Kidney capillary endothelial cell (primary cell): ENCODE results near the gene E2F2.
"Not testable (repeated sequence)": the region's sequence is repeated elsewhere in the genome, so short reads cannot be mapped to it uniquely, and the experiment has no call there.

Experiments
- DNase-seq: peaks from one replicate; pipeline ENCODE4 v3.0.0-alpha.2; 2018; ENCODE audit warnings: low spot score

The E2F2 gene

DNA sequence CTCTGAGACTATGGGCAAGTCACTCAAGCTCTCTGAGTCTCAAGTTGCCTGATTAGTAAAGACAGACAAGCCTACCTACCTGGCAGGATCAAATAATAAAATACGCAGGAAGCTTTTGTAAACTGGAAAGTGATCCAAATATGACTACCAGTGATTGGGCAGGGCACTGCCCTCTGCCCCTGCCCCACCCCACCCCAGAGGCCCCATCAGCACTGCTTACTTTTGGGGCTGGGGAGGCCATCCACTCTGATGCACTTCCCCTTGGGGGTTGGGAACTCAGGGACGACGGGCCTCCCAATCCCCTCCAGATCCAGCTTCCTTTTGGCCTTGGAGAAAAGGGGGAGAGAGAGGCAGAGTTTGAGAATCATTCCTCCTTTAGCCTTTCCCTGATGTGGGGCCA lies 6.9 kb downstream of the E2F2 start:
- DNase-seq, result no peak

DNA sequence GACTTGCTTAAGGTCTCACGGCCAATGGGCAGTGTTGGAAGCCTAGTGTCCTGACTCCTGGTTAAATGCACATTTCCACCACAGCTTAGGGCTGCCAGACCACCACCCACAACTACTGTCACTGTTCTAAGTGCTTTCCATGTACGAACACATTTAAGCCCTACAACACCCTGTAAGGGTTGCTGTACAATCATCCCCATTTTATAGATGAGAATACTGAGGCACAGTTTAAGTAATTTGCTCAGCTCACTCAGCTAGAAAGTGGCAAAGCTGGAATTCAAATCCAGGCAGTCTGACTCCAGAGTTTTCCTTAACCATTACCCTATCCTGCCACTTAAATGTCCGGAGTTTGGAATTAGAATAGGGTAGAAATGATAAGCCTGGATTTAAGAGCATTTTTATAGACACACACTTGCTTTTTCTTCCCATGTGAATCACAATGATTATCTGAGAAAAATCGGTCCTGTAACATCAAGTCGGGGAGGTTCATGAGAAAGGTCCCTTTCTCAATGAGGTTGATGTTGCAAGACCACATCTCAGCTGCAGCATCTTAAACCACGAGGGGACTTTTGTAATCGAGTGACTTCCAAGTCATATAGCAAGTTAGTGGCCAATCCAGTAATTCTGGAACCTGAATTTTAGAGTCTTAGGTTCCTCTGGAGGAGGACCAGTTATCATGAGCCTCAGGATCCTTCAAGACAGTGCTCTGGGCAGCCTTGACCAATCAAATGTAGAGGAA lies 8.6 kb downstream of the E2F2 start:
- DNase-seq, result no peak

DNA sequence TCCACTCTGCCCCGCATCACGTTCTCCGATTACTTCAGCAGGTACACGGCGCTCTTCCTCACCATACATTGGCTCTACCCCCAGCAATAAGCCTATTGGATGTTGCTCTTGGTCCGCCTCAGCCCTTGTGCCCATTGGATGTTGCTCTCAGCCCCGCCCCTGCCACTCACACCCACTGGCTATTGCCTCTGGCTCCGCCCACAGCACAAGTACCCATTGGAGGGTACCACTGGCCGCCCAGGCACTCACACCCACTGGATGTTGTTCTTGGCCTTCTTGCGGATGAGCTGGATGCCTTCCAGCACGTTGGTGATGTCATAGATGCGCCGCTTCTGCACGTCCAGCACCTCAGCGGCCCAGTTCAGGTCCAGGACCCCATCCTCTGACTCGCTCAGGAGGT lies 9.4 kb downstream of the E2F2 start:
- DNase-seq, result no peak

DNA sequence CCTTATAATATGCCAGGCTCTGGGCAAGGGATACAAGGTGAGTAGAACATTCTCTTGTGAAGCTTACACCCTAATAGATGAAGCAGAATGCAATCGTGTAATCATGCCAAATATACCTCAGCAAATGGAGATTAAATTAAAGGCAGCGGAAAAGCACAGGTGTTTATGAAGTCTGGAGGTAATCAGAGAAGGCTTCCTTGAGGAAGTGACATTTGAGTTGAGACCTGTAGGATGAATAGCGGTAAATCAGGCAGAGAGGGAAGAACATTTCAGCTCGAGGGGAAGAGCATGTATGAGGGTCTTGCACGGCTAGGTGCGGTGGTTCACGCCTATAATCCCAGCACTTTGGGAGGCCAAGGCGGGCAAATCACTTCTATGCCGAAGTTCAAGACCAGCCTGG lies 13.5 kb downstream of the E2F2 start:
- no peak for DNase-seq

DNA sequence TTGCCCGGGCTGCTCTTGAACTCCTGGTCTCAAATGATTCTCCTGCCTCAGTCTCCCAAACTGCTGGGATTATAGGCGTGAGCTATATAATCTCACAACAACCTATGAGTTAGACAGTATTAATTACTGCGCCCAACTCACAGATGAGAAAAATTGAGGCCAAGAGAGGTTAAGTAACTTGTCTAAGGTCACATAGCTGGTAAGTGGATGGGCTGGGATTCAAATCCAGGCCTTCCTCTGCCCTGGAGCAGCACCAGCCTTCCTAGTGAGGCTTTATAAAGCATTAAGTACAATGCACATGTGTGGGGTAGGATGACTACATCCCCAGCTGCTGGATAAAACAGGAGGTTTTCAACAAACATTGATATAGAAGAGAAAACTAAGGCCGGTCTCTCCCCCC lies 15.1 kb downstream of the E2F2 start:
- DNase-seq, result no peak

GRCh38 chr1:23514111-23514679 lies 16.8 kb downstream of the E2F2 start:
- no peak for DNase-seq

DNA sequence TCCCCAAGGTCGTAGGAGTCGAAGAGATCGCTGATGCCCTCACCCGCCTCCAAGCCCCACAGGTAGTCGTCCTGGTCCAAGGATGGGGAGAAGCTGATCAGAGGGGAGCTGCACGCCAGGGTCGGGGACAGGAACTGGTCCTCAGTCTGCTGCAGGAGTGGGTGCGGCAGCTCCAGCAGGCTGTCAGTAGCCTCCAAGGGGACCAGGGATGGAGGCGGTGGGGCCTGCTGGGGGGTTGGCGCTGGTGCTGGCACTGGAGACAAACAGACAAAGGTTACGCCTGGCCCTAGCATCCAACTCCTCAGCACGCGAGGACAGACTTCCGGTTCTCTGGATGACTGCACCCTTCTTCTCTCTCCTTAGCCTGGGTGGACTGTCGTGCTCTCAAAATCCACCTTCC lies 21.1 kb downstream of the E2F2 start:
- DNase-seq, result no peak

DNA sequence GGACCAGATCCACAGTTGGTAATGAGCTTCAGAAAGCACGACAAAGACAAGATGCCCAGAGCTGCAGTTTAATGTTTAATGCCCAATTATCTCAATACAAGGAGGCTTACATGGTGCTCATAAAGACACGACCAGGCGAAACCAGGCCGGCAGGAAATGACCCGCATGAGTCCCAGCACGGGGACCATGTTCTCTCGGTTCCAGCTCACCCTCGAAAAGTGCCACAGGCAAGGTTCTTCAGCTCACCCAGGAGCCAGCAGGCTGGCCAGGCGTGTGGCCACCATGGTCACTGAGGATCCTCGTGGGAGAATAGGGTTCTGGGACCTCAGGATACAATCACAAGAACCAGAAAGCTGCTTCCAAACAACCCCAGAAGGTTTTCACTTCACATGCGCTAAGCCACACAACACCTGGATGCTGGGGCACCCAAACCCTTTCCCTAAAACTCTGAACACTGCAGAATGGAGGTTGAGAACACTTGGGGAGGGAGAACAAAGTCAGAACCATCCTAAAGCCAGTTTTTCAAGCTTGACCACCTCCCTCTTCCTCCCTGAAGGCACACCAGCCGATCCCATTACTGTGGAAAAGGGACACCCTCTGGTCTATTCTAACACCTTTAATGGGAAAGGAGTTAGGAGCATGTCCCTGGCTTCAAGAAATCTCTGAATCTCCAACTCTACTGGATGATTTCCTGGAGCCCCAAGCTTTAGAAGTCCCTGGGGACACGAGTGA lies 24.5 kb downstream of the E2F2 start:
- no peak for DNase-seq

- DNase-seq, result no peak
Measured at GRCh38 chr1:23505851-23506250, 25.2 kb downstream of the E2F2 start.

DNA sequence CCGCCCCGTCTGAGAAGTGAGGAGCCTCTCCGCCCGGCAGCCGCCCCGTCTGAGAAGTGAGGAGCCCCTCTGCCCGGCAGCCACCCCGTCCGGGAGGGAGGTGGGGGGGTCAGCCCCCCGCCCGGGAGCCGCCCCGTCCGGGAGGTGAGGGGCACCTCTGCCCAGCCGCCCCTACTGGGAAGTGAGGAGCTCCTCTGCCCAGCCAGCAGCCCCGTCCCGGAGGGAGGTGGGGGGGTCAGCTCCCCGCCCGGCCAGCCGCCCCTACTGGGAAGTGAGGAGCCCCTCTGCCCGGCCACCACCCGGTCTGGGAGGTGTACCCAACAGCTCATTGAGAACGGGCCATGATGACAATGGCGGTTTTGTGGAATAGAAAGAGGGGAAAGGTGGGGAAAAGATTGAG lies 26.9 kb downstream of the E2F2 start:
- not testable (repeated sequence) for DNase-seq

GRCh38 chr1:23502951-23503350 lies 28.1 kb downstream of the E2F2 start:
- DNase-seq, result no peak

GRCh38 chr1:23500466-23500865 lies 30.6 kb downstream of the E2F2 start:
- DNase-seq, result no peak

GRCh38 chr1:23497777-23498439 lies 33.1 kb downstream of the E2F2 start:
- DNase-seq, result no peak

- DNase-seq, result no peak
Measured at GRCh38 chr1:23496490-23497181, 34.4 kb downstream of the E2F2 start.

DNA sequence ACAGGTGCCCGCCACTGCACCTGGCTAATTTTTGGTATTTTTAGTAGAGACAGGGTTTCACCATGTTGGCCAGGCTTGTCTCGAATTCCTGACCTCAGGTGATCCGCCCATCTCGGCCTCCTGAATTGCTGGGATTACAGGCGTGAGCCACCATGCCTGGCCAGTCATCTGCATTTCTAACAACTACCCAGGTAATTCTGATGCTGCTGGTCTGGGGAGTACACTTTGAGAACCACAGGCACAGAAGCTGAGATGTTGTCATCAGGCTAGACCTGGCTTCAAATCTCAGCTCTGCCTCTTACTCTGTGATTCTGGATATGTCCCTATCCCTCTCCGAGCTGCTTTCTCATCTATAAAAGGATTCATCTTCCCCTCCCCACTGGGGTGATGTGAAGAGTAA lies 36.2 kb downstream of the E2F2 start:
- DNase-seq, result not testable (repeated sequence)

DNA sequence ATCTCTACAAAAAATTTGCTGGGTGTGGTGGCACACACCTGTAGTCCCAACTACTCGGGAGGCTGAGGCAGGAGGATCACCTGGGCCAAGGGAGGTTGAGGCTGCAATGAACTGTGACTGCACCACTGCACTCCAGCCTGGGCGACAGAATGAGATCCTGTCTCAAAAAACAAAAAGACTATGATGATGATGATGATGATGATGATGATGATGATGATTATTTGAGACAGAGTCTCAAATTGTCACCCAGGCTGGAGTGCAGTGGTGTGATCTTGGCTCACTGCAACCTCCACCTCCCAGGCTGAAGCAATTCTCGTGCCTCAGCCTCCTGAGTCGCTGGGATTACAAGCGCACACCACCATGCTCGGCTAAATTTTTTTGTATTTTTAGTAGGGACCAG lies 38.3 kb downstream of the E2F2 start:
- not testable (repeated sequence) for DNase-seq

DNA sequence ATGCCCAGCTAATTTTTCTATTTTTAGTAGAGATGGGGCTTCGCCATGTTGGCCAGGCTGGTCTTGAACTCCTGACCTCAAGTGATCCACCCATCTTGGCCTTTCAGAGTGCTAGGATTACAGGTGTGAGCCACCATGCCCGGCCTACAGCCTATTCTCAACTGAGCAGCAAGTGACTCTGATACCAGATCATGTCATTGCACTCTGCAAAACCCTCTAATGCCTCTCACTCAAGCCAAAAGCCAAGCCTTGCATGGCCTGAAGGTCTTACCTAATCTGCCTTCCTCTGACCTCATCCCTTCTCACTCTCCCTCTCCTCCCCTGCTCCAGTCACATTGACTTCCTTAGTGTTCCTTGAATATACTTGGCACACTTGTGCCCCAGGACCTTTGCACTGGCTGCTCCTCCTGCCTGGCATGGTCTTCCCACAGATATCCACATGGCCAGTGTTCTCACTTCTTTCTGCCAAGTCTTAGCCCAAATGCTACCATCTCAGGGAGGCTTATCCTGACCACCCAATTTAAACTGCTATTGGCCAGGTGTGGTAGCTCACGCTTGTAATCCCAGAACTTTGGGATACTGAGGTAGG lies 38.8 kb downstream of the E2F2 start:
- DNase-seq, result no peak

GRCh38 chr1:23489842-23490241 lies 41.2 kb downstream of the E2F2 start:
- no peak for DNase-seq

GRCh38 chr1:23485002-23485332 lies 46.1 kb downstream of the E2F2 start:
- DNase-seq, result no peak

DNA sequence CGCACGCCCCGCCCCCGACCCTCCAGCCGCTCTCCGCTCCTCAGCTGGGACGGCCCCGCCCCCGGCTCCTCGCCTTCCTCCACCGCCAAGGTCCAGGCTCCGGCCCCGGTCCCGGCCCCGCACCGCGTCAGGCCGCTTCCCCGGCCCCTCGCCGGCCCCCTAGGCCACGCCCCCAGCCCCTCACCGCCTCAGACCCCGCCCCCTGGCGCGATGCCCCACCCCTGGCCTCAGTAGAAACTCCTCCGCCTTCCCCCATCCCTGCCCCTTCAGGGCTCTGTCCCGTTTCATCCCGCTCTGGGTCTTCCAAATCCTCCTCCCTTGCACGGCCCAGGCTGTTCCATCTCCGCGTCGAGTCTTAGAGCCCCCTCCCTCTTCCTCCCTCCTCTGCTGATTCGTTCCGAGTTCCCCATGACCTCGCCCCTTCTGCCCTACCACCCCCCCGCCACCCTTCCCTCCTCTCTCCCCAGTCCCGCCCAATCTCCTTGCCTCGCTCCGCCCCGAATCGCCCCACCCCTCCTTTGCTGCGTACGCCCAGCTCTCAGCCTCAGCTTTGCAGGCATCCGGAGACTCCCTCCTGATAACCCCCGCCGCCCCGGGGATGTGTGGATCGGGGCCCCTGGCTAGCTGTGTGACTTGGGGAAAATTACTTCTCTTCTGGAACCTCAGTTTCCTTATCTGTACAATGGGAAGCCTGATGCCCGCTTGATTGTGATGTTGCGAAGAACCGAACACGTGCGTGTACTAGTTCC lies 46.6 kb downstream of the E2F2 start:
- DNase-seq, result peak; percentile 73
